DOHH2 (cell line): ENCODE data around the gene SFRP2.

ENCODE experiments used
- CTCF ChIP-seq: fragments of 200-600 bp; sonication (generic); IDR thresholded peaks from one replicate; pipeline ENCODE4 v1.5.1; 2014; ENCODE audit warnings: antibody characterized with exemption, mild to moderate bottlenecking, low read depth, low read length; ENCODE audit not compliant: poor library complexity, severe bottlenecking
- EZH2phosphoT487 ChIP-seq: fragments of 200-600 bp; sonication (generic); IDR thresholded peaks from 2 replicates; pipeline ENCODE4 v1.6.1; 2017; ENCODE audit warnings: borderline replicate concordance, mild to moderate bottlenecking, antibody characterized with exemption, low read length, moderate library complexity, mixed read lengths

- TF ChIP-seq CTCF (no peak), EZH2phosphoT487 (no peak)
Measured at GRCh38 chr4:153832720-153833287, 43.9 kb upstream of the SFRP2 start.
